Adipose tissue (tissue), 3 donors: ENCODE measurements around the gene GET4. TPM values are rescaled to one million over a fixed set of nuclear protein-coding genes. Genes with fewer than 3 reads are reported as not detected.
"Not testable (repeated sequence)": the region's sequence is repeated elsewhere in the genome, so short reads cannot be mapped to it uniquely, and the experiment has no call there.

Experiments
- H3K27ac ChIP-seq: one replicate; pipeline ENCODE4 v1.5.1; 2013; ENCODE audit warnings: low read depth, low read length
- WGBS, 3 donors: extraction: QIAGEN DNeasy Blood & Tissue Kit; methylation state at CpG; one replicate each; pipeline ENCODE4 v1.1.7; 2013; 5-methylcytosine and 5-hydroxymethylcytosine counted together
- polyA plus RNA-seq, 3 donors: library from polyadenylated mRNA; stranded (reverse); fragments of 200-250 nt; gene quantifications; one replicate each; pipeline ENCODE4 v1.2.3, GENCODE V29; 2013
- donor health status: healthy with polysubstance abuse.
- donor health status: Bipolar disorder and iron deficiency.
- donor health status: healthy.

GET4 gene
- polyA plus RNA-seq, 3 donors, result 27.7 to 35.9 (median 35.4) TPM

- 80 to 91% (median 84%) methylated on average over 14 of the region's 14 CpGs for WGBS, 3 donors
- H3K27ac ChIP-seq, result no peak overlapping the region
Measured at GRCh38 chr7:929311-929711, 53.0 kb downstream of the GET4 start.

GRCh38 chr7:930975-931758, 54.8 kb downstream of the GET4 start:
- WGBS, 3 donors, result 47 to 73% (median 52%) methylated on average over 29 of the region's 29 CpGs
- H3K27ac ChIP-seq, result no peak overlapping the region

- no peak overlapping the region for H3K27ac ChIP-seq
- 84 to 94% (median 87%) methylated on average over 21 of the region's 21 CpGs for WGBS, 3 donors
Measured at GRCh38 chr7:931871-932650, 55.7 kb downstream of the GET4 start.

- no peak overlapping the region for H3K27ac ChIP-seq
- 84 to 94% (median 94%) methylated on average over 11 of the region's 11 CpGs for WGBS, 3 donors
Measured at GRCh38 chr7:932651-932975, 56.3 kb downstream of the GET4 start.

GRCh38 chr7:934469-935163, 58.3 kb downstream of the GET4 start:
- H3K27ac ChIP-seq, result no peak overlapping the region
- WGBS, 3 donors, result 82 to 88% (median 84%) methylated on average over 31 to 34 of the region's 34 CpGs

- no peak overlapping the region for H3K27ac ChIP-seq
- WGBS, 3 donors, result 79 to 86% (median 85%) methylated on average over 36 to 46 of the region's 46 CpGs
Measured at GRCh38 chr7:935164-935873, 59.0 kb downstream of the GET4 start.

- WGBS, 3 donors, result 91 to 94% (median 92%) methylated on average over 27 to 28 of the region's 28 CpGs
- H3K27ac ChIP-seq, result no peak overlapping the region
Measured at GRCh38 chr7:935874-936385, 59.6 kb downstream of the GET4 start.

GRCh38 chr7:936386-937054, 60.2 kb downstream of the GET4 start:
- WGBS, 3 donors, result 74 to 87% (median 82%) methylated on average over 22 of the region's 22 CpGs
- no peak overlapping the region for H3K27ac ChIP-seq

GRCh38 chr7:937856-938484, 61.6 kb downstream of the GET4 start:
- 87 to 92% (median 90%) methylated on average over 16 of the region's 16 CpGs for WGBS, 3 donors
- no peak overlapping the region for H3K27ac ChIP-seq

- 93 to 97% (median 95%) methylated on average over 27 of the region's 27 CpGs for WGBS, 3 donors
- no peak overlapping the region for H3K27ac ChIP-seq
Measured at GRCh38 chr7:938546-939185, 62.3 kb downstream of the GET4 start.

- 92 to 95% (median 93%) methylated on average over 4 of the region's 4 CpGs for WGBS, 3 donors
Measured at GRCh38 chr7:939843-940242, 63.5 kb downstream of the GET4 start.

GRCh38 chr7:940599-941408, 64.5 kb downstream of the GET4 start:
- 41 to 72% (median 53%) methylated on average over 2 of the region's 2 CpGs for WGBS, 3 donors
- H3K27ac ChIP-seq, result no peak overlapping the region

More at GRCh38 chr7:939843-940242, 63.5 kb downstream of the GET4 start:
- H3K27ac ChIP-seq, result no peak overlapping the region

GRCh38 chr7:943793-944192, 67.4 kb downstream of the GET4 start:
- not testable (repeated sequence) for H3K27ac ChIP-seq
- 81 to 100% (median 81%) methylated on average over 4 of the region's 4 CpGs for WGBS, 3 donors

GRCh38 chr7:944744-945143, 68.4 kb downstream of the GET4 start:
- 72 to 95% (median 84%) methylated on average over 5 of the region's 5 CpGs for WGBS, 3 donors
- no peak overlapping the region for H3K27ac ChIP-seq

GRCh38 chr7:945147-945555, 68.8 kb downstream of the GET4 start:
- 40 to 82% (median 74%) methylated on average over 13 of the region's 13 CpGs for WGBS, 3 donors
- H3K27ac ChIP-seq, result no peak overlapping the region

- WGBS, 3 donors, result 40 to 77% (median 65%) methylated on average over 29 to 30 of the region's 30 CpGs
- no peak overlapping the region for H3K27ac ChIP-seq
Measured at GRCh38 chr7:945556-946255, 69.4 kb downstream of the GET4 start.
